Ishikawa (cell line): ENCODE data around the gene CCR6.

Experiments
- CEBPB ChIP-seq: IDR thresholded peaks from 2 replicates; pipeline ENCODE4 v1.6.1; 2012
- CREB1 ChIP-seq: IDR thresholded peaks from 2 replicates; pipeline ENCODE4 v1.6.1; 2012; ENCODE audit warnings: low read depth
- EGR1 ChIP-seq: IDR thresholded peaks from 2 replicates; pipeline ENCODE4 v1.6.1; 2012
- EP300 ChIP-seq: IDR thresholded peaks from 2 replicates; pipeline ENCODE4 v1.6.1; 2012; ENCODE audit warnings: borderline replicate concordance
- FOXM1 ChIP-seq: IDR thresholded peaks from 2 replicates; pipeline ENCODE4 v1.6.1; 2012; ENCODE audit warnings: low read depth, borderline replicate concordance
- NFIC ChIP-seq: IDR thresholded peaks from 2 replicates; pipeline ENCODE4 v1.6.1; 2012
- RAD21 ChIP-seq: IDR thresholded peaks from 2 replicates; pipeline ENCODE4 v1.6.1; 2012; ENCODE audit warnings: low read depth
- TAF1 ChIP-seq: IDR thresholded peaks from 2 replicates; pipeline ENCODE4 v1.6.1; 2012; ENCODE audit warnings: low read depth, mild to moderate bottlenecking
- TCF12 ChIP-seq: IDR thresholded peaks from 2 replicates; pipeline ENCODE4 v1.6.1; 2012; ENCODE audit warnings: low read depth
- TEAD4 ChIP-seq: IDR thresholded peaks from 2 replicates; pipeline ENCODE4 v1.6.1; 2012
- YY1 ChIP-seq: IDR thresholded peaks from 2 replicates; pipeline ENCODE4 v1.6.1; 2012; ENCODE audit warnings: low read depth
- ZBTB7A ChIP-seq: IDR thresholded peaks from 2 replicates; pipeline ENCODE4 v1.6.1; 2012; ENCODE audit warnings: low read depth
- TF ChIP-seq, protein P1 (sequence below): IDR thresholded peaks from 2 replicates; pipeline ENCODE4 v1.6.1; 2012
- TF ChIP-seq, protein P2 (sequence below): IDR thresholded peaks from 2 replicates; pipeline ENCODE4 v1.6.1; 2012; ENCODE audit warnings: low read depth, mild to moderate bottlenecking
- TF ChIP-seq, protein P3 (sequence below): IDR thresholded peaks from 2 replicates; pipeline ENCODE4 v1.6.1; 2012

CCR6 gene

DNA sequence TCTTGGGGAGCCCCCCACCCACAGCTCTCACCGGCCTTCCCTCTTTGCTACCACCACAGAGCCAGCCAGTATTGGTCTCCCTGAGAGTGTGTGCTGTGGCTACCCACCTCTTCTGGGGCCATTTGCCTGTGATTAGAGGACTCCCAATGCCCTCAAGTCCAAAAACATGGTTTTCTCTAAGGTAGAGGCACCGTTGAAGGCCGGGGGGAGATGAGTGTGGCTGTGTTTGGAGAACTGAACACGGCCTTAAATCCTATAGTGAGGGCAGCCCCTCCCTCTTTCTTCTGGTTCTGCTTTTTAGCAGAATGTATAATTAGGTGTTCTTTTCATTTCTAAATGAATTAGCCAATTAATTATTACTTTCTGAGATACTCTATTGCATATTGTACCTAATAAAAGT, 2.5 kb downstream of the CCR6 start:
- TF ChIP-seq ZBTB7A (no peak), CEBPB (no peak), TEAD4 (no peak), NFIC (no peak), CREB1 (no peak), TCF12 (no peak), YY1 (no peak), FOXM1 (no peak)

DNA sequence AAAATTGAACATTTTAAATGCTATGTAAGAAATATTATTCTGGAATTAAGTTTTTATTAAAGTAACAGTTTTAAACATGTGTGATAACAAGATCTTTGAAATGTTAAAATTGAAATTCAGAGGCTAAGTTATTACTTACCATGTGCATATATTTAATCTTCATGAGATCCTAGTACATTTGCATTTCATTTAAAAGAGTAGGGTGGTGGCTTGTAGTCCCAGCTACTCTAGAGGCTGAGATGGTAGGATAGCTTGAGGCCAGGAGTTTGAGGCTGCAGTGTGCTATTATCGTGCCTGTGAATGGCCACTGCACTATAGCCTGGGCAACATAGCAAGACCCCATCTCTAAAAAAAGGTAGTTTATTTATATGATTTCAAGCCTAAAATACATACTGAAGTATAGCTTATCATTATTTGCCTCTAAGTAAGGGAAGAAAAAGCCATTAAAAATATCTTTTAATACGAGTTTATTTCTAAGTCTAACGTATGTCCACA, 3.0 kb downstream of the CCR6 start:
- TF ChIP-seq FOXM1 (no peak), TCF12 (no peak), CREB1 (no peak), EP300 (no peak), CEBPB (no peak), TEAD4 (no peak), TAF1 (no peak), YY1 (no peak), ZBTB7A (no peak), NFIC (no peak), EGR1 (no peak)
- TF ChIP-seq, protein P1, sequence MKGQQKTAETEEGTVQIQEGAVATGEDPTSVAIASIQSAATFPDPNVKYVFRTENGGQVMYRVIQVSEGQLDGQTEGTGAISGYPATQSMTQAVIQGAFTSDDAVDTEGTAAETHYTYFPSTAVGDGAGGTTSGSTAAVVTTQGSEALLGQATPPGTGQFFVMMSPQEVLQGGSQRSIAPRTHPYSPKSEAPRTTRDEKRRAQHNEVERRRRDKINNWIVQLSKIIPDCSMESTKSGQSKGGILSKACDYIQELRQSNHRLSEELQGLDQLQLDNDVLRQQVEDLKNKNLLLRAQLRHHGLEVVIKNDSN, result no peak
- TF ChIP-seq, protein P2, sequence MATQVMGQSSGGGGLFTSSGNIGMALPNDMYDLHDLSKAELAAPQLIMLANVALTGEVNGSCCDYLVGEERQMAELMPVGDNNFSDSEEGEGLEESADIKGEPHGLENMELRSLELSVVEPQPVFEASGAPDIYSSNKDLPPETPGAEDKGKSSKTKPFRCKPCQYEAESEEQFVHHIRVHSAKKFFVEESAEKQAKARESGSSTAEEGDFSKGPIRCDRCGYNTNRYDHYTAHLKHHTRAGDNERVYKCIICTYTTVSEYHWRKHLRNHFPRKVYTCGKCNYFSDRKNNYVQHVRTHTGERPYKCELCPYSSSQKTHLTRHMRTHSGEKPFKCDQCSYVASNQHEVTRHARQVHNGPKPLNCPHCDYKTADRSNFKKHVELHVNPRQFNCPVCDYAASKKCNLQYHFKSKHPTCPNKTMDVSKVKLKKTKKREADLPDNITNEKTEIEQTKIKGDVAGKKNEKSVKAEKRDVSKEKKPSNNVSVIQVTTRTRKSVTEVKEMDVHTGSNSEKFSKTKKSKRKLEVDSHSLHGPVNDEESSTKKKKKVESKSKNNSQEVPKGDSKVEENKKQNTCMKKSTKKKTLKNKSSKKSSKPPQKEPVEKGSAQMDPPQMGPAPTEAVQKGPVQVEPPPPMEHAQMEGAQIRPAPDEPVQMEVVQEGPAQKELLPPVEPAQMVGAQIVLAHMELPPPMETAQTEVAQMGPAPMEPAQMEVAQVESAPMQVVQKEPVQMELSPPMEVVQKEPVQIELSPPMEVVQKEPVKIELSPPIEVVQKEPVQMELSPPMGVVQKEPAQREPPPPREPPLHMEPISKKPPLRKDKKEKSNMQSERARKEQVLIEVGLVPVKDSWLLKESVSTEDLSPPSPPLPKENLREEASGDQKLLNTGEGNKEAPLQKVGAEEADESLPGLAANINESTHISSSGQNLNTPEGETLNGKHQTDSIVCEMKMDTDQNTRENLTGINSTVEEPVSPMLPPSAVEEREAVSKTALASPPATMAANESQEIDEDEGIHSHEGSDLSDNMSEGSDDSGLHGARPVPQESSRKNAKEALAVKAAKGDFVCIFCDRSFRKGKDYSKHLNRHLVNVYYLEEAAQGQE, result no peak
- TF ChIP-seq, protein P3, sequence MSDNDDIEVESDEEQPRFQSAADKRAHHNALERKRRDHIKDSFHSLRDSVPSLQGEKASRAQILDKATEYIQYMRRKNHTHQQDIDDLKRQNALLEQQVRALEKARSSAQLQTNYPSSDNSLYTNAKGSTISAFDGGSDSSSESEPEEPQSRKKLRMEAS, result no peak

DNA sequence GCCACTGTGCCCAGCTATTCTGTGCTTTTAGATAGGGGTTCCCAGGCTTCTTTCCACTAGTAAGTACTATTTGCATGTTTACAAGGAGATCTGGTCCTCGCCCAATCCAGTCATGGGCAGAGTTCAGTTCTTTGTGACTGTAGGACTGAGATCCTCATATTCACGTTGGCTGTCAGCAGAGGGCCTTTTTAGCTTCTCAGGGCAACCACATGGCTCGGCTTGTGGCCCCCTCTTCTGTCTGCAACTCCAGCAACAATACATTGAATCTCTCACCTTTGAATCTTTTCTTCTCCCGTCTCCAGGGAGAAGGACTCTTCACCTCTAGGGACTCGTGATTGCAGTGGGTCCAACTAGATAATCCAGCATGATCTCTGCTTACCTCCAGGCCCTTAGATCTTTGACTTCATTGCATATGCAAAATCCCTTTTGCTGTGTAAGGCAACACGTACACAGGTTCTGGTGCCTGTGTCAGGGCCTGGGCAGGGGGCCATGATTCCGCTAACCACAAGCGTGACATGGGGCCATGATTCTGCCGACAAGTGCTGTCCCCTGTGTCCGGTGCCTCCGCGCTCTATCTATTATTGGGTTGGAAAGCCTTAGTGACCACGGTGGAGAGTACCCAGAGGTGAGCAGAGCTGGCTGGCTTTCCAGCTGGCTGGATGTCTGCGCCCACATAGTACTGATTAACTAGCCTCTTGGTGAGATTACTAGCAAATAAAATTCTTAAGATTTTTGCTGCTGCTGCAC, 5.1 kb downstream of the CCR6 start:
- TF ChIP-seq NFIC (no peak), TAF1 (no peak), RAD21 (no peak), TCF12 (no peak), EGR1 (no peak), ZBTB7A (no peak), FOXM1 (no peak), TEAD4 (no peak), CEBPB (no peak), EP300 (no peak), YY1 (no peak)
- TF ChIP-seq, protein P2, result no peak
- TF ChIP-seq, protein P3, result no peak
- TF ChIP-seq, protein P1, result no peak

DNA sequence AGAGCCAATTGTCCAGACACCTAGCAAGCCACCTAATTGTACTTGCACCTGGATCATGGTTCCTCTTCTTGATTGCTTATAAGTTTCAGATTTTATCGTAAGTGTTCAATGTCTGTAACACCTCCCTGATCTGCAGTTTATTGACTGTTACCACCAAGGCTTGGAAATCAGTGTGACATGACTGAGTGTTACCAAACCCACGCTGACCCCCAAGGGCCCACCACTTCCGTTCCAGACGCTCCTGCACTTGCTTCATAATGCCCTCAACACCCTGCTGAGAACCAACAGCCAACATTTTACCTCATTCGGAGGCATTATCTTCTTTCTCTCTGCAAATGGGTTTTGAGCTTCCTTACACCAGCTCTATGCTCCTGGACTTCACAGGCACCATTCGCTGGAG, 6.3 kb downstream of the CCR6 start:
- no peak for TF ChIP-seq FOXM1
- no peak for TF ChIP-seq TEAD4
- TF ChIP-seq TAF1, result no peak
- TF ChIP-seq ZBTB7A, result no peak
- no peak for TF ChIP-seq YY1
- TF ChIP-seq CEBPB, result no peak
- TF ChIP-seq, protein P3, result no peak
- TF ChIP-seq, protein P2, result no peak
- no peak for TF ChIP-seq RAD21
- TF ChIP-seq TCF12, result no peak
- TF ChIP-seq NFIC, result no peak
- TF ChIP-seq, protein P1, result no peak
- TF ChIP-seq CREB1, result no peak
- no peak for TF ChIP-seq EP300
- no peak for TF ChIP-seq EGR1
